ENCODE results near the gene TAS2R40. TPM values are rescaled to one million over a fixed set of nuclear protein-coding genes. Genes with fewer than 3 reads are reported as not detected.
"Not testable (repeated sequence)": the region's sequence is repeated elsewhere in the genome, so short reads cannot be mapped to it uniquely, and the experiment has no call there.

TAS2R40 gene
- total RNA-seq, 1 experiment from 2014 or later = not detected

DNA sequence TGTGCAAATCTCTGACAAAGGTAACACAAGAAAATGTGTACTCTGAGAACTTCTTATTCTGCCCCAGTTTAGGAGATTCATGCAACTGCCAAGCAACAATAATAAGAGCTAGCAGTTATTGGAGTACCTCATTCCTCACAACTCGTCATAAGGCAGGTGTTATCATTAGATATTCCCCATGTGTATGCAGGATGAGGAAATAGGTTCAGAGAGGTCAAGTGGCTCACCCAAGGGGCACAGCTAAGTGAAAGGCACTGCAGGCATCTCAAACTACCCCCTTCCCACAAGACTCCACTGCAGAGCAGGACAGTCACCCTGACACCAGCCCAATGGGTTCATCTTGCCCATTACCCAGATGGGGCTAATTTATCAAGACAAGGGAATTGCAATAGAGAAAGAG lies 40.1 kb downstream of the TAS2R40 start:
- intact Hi-C loops (cut with micrococcal nuclease; ENCODE audit: unreplicated experiment) = no loop called here
- ChIA-PET POLR2A (interaction anchor here (0.7 kb wide), 1 partner anchor 26 kb away, joined by 3 read pairs; the partner anchor contains the start of gene CASP2), CTCF (no interaction called here)
- Histone ChIP-seq H3K4me1 (ENCODE audit: control insufficient read depth, insufficient read depth, low read length) (peaks cover 2% of the 10 kb centered on the region), H3K27ac (ENCODE audit: low read length) (no peak overlapping the region), H3K27me3 (ENCODE audit: control insufficient read depth, insufficient read depth, low read length) (no peaks in the 10 kb centered on the region), H3K36me3 (ENCODE audit: control insufficient read depth, insufficient read depth, low read length) (no peaks in the 10 kb centered on the region), H3K4me3 (ENCODE audit: low read depth in 2 of 2, low read length in 2 of 2) (no peak overlapping the region), H3K9me3 (ENCODE audit: control insufficient read depth, insufficient read depth, low read depth, low read length) (no peaks in the 10 kb centered on the region)
- DNase-seq (ENCODE audit: low read depth, low spot score) (no peak), ATAC-seq (no peak)
- in situ Hi-C loops (cut with HindIII; ENCODE audit: low pct_unique_long_range_greater_than_20kb, low sequenced_read_pairs) = no loop called here
- no peak for TF ChIP-seq POLR2AphosphoS5 (IDR thresholded peaks at IDR 0.05; ENCODE audit: low read depth, low read length)
- TF ChIP-seq TCF7L2 (IDR thresholded peaks at IDR 0.05; ENCODE audit: low read depth, low read length) = no peak
- TF ChIP-seq SIN3A (IDR thresholded peaks at IDR 0.05; ENCODE audit: borderline replicate concordance, insufficient read depth, low read depth, low read length) = no peak
- TF ChIP-seq, protein P1, sequence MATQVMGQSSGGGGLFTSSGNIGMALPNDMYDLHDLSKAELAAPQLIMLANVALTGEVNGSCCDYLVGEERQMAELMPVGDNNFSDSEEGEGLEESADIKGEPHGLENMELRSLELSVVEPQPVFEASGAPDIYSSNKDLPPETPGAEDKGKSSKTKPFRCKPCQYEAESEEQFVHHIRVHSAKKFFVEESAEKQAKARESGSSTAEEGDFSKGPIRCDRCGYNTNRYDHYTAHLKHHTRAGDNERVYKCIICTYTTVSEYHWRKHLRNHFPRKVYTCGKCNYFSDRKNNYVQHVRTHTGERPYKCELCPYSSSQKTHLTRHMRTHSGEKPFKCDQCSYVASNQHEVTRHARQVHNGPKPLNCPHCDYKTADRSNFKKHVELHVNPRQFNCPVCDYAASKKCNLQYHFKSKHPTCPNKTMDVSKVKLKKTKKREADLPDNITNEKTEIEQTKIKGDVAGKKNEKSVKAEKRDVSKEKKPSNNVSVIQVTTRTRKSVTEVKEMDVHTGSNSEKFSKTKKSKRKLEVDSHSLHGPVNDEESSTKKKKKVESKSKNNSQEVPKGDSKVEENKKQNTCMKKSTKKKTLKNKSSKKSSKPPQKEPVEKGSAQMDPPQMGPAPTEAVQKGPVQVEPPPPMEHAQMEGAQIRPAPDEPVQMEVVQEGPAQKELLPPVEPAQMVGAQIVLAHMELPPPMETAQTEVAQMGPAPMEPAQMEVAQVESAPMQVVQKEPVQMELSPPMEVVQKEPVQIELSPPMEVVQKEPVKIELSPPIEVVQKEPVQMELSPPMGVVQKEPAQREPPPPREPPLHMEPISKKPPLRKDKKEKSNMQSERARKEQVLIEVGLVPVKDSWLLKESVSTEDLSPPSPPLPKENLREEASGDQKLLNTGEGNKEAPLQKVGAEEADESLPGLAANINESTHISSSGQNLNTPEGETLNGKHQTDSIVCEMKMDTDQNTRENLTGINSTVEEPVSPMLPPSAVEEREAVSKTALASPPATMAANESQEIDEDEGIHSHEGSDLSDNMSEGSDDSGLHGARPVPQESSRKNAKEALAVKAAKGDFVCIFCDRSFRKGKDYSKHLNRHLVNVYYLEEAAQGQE (IDR thresholded peaks at IDR 0.05; ENCODE audit: insufficient read depth in 1 of 2, low read depth in 2 of 2, low read length in 1 of 2) = no peak
- TF ChIP-seq, protein P2, sequence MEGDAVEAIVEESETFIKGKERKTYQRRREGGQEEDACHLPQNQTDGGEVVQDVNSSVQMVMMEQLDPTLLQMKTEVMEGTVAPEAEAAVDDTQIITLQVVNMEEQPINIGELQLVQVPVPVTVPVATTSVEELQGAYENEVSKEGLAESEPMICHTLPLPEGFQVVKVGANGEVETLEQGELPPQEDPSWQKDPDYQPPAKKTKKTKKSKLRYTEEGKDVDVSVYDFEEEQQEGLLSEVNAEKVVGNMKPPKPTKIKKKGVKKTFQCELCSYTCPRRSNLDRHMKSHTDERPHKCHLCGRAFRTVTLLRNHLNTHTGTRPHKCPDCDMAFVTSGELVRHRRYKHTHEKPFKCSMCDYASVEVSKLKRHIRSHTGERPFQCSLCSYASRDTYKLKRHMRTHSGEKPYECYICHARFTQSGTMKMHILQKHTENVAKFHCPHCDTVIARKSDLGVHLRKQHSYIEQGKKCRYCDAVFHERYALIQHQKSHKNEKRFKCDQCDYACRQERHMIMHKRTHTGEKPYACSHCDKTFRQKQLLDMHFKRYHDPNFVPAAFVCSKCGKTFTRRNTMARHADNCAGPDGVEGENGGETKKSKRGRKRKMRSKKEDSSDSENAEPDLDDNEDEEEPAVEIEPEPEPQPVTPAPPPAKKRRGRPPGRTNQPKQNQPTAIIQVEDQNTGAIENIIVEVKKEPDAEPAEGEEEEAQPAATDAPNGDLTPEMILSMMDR (IDR thresholded peaks at IDR 0.05) = no peak
- no TSS peak for BruUV-seq (replicated peaks)

DNA sequence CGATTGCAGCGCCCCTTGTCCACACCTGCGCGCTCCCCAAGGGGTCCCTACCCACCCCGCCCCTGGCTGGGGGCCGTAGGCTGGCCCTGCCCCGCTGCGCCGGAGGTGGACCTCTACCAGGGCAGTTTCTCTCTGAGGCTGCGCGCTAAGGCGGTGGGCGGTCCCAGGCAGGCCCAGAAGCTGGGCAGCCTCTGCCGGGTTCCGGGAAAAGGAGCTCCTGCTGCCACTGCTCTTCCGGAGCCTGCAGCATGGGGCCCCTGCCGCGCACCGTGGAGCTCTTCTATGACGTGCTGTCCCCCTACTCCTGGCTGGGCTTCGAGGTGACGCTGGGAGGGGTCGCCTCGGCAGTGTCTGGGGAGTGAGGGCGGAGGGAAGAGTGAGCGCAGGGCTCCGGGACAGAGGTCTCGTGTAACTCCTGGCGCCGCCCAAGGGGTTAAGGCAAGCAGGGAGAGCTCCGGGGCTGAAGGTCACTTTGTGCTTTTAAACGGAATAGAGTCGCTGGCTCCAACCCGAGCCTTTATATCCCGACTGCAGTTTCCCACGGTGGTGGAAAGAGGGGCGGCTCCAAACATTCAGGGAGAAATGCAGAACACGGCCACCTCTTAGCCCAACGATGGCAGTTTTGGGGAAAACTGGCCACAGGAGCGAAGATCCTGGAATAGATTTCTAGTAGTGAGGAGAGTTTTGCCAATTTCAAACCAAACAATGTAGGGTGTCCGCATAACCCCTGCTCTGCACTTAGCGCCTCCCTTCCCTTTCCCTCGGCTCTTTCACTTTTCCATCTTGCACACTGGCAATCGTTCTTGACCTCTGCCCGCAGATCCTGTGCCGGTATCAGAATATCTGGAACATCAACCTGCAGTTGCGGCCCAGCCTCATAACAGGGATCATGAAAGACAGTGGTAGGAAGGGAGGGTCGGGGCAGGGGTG lies 41.7 kb downstream of the TAS2R40 start, which contains the start of gene GSTK1:
Gene GSTK1, plus strand, starts transcription at position 176 of the 930 bp plus-strand sequence. Its CDS starts 73 bp downstream, at position 249.
- peaks cover 2% of the 10 kb centered on the region for H3K4me1 ChIP-seq (ENCODE audit: control insufficient read depth, insufficient read depth, low read length)
- ChIA-PET POLR2A (no interaction called here), CTCF (interaction anchor here (0.5 to 1.0 kb wide), 2 partner anchors 24 to 25 kb away, joined by 5 to 8 read pairs; partner anchors contain the start of gene CASP2)
- no peak for TF ChIP-seq TCF7L2 (IDR thresholded peaks at IDR 0.05; ENCODE audit: low read depth, low read length)
- peak; percentile 36; the same call in 1 of the 2 replicates for TF ChIP-seq SIN3A (IDR thresholded peaks at IDR 0.05; ENCODE audit: borderline replicate concordance, insufficient read depth, low read depth, low read length)
- peak; percentile 93 for TF ChIP-seq POLR2AphosphoS5 (IDR thresholded peaks at IDR 0.05; ENCODE audit: low read depth, low read length)
- peak; percentile 100 for ATAC-seq
- no peaks in the 10 kb centered on the region for H3K27me3 ChIP-seq (ENCODE audit: control insufficient read depth, insufficient read depth, low read length)
- H3K9me3 ChIP-seq (ENCODE audit: control insufficient read depth, insufficient read depth, low read depth, low read length) = no peaks in the 10 kb centered on the region
- peaks cover 2% of the 10 kb centered on the region for H3K36me3 ChIP-seq (ENCODE audit: control insufficient read depth, insufficient read depth, low read length)
- no TSS peak for BruUV-seq (replicated peaks)
- peak within 1 kb of the TSS; percentile 89 for H3K27ac ChIP-seq (ENCODE audit: low read length)
- in situ Hi-C loops (cut with HindIII; ENCODE audit: low pct_unique_long_range_greater_than_20kb, low sequenced_read_pairs) = no loop called here
- no peak for DNase-seq (ENCODE audit: low read depth, low spot score)
- intact Hi-C loops (cut with micrococcal nuclease; ENCODE audit: unreplicated experiment) = no loop called here
- H3K4me3 ChIP-seq (ENCODE audit: low read depth in 2 of 2, low read length in 2 of 2) = peak within 1 kb of the TSS; percentile 95

DNA sequence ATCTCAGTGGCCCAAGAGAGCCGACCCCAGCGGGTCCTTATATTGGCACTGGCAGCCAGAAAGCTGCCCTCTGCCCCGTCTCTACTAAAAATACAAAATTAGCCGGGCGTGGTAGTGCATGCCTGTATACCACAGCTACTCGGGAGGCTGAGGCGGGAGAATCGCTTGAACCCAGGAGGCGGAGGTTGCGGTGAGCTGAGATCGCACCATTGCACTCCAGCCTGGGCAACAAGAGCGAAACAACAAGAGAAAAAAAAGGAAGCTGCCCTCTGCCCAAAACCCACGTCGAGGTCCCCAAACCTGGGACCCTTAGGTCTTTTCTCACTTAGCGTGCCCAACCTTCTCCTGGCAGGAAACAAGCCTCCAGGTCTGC lies 42.3 kb downstream of the TAS2R40 start:
- in situ Hi-C loops (cut with HindIII; ENCODE audit: low pct_unique_long_range_greater_than_20kb, low sequenced_read_pairs); BruUV-seq (replicated peaks); POLR2A ChIA-PET; intact Hi-C loops (cut with micrococcal nuclease; ENCODE audit: unreplicated experiment); H3K4me1 ChIP-seq (ENCODE audit: control insufficient read depth, insufficient read depth, low read length); H3K36me3 ChIP-seq (ENCODE audit: control insufficient read depth, insufficient read depth, low read length); DNase-seq (ENCODE audit: low read depth, low spot score); H3K27me3 ChIP-seq (ENCODE audit: control insufficient read depth, insufficient read depth, low read length); H3K9me3 ChIP-seq (ENCODE audit: control insufficient read depth, insufficient read depth, low read depth, low read length); CTCF ChIA-PET; ATAC-seq: not testable (repeated sequence)
- Histone ChIP-seq H3K4me3 (ENCODE audit: low read depth in 2 of 2, low read length in 2 of 2) (peak overlapping the region; percentile 95), H3K27ac (ENCODE audit: low read length) (peak overlapping the region; percentile 89)
